LNCAP (cell line): ENCODE measurements around the gene GLA.

Experiments
- CTCF ChIP-seq: fragments of 450-650 bp; IDR thresholded peaks from 2 replicates; pipeline ENCODE4 v1.5.1; 2017; ENCODE audit warnings: mild to moderate bottlenecking

Gene GLA

GRCh38 chrX:101407748-101408531, at the start of gene GLA, which contains the start of gene HNRNPH2:
GLA (minus strand) TSS chrX:101407925; CDS start chrX:101407903, 22 bp downstream.
HNRNPH2 (plus strand) TSS chrX:101408222; CDS start chrX:101411989, 3,767 bp downstream.
- no peak for TF ChIP-seq CTCF

- no peak for TF ChIP-seq CTCF
Measured at GRCh38 chrX:101452056-101452455, 44.3 kb upstream of the GLA start.

DNA sequence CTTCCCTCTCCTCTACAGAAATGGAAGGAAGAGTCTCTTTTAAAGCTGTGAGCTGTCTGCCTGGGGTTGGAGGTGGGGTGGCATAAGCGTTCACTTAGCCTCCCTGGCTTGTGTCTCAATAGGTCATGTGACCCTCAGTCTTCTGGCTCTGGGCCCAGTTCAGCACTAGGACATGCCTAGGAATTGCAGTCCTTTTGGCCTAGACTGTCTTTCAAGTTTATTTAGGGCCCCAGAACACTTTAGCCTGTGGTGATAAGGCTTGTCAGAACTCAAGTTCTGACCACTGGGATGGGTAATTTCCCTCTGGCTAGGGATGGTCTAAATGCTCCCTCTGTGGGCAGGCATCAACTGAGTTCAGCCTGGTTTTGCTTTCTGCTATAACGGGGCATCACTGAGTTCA, 43.2 kb upstream of the GLA start:
- TF ChIP-seq CTCF, result no peak

- TF ChIP-seq CTCF, result no peak
Measured at GRCh38 chrX:101450085-101450484, 42.4 kb upstream of the GLA start.

- TF ChIP-seq CTCF, result no peak
Measured at GRCh38 chrX:101449279-101449678, 41.6 kb upstream of the GLA start.

- TF ChIP-seq CTCF, result no peak
Measured at GRCh38 chrX:101442085-101442484, 34.4 kb upstream of the GLA start.

DNA sequence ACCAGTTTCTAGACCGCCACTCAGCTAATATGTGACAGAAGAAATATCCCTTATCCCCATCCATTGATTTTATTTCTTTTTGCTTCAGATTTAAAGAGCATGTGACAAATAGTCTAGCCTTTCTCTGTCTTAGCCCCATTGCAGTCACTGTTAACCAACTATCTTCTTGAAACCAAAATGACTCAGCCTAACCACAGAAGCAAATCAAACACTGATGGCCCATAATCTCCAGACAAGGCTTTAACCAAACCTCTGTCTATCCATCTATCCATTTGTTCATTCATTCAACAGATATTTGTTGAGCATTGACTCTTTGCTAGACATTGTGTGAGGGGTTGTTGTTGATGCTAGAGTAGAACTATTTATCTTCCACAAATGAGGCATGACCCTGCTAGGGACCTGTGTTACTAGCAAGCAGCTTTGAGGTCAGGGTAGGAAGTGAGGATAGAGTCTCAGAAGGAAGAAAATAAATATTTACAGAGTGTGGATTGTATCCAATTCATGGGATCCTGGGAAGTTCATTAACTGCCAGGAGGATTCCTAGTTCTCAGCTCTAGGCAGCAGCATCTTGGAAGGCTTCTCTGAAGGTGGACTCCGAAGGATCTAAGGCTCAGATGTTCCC, 22.8 kb upstream of the GLA start:
- no peak for TF ChIP-seq CTCF
